MM.1S (cell line): Measurements from ENCODE around the gene AP3S1.
"Not testable (repeated sequence)": the region's sequence is repeated elsewhere in the genome, so short reads cannot be mapped to it uniquely, and the experiment has no call there.

Experiments used
- DNase-seq: peaks from one replicate; pipeline ENCODE4 v3.0.0-alpha.2; 2015
- H2AFZ ChIP-seq: fragments of 300-600 bp; sonication (generic); 2 replicates; pipeline ENCODE4 v1.6.0; 2016; ENCODE audit warnings: antibody characterized with exemption, low read length
- H3F3A ChIP-seq: fragments of 300-600 bp; sonication (generic); 2 replicates; pipeline ENCODE4 v1.6.1; 2016; ENCODE audit warnings: mild to moderate bottlenecking, antibody characterized with exemption, low read length, moderate library complexity, mixed read lengths; ENCODE audit not compliant: insufficient read depth
- H3K27ac ChIP-seq: fragments of 300-600 bp; sonication (generic); 2 replicates; pipeline ENCODE4 v1.5.1; 2016; ENCODE audit warnings: mild to moderate bottlenecking, low read length
- H3K27me3 ChIP-seq: fragments of 300-600 bp; sonication (generic); replicated peaks from 2 replicates; pipeline ENCODE4 v1.6.0; 2016; ENCODE audit warnings: low read length; ENCODE audit not compliant: insufficient read depth
- H3K36me3 ChIP-seq: fragments of 300-600 bp; sonication (generic); replicated peaks from 2 replicates; pipeline ENCODE4 v1.6.1; 2016; ENCODE audit warnings: mild to moderate bottlenecking, low read length, mixed read lengths; ENCODE audit not compliant: insufficient read depth
- H3K4me1 ChIP-seq: fragments of 300-600 bp; sonication (generic); 2 replicates; pipeline ENCODE4 v1.6.1; 2016; ENCODE audit warnings: low read length, mixed read lengths
- H3K4me2 ChIP-seq: fragments of 300-600 bp; sonication (generic); 2 replicates; pipeline ENCODE4 v1.6.0; 2016; ENCODE audit warnings: low read depth, low read length
- H3K4me3 ChIP-seq: fragments of 300-600 bp; sonication (generic); 2 replicates; pipeline ENCODE4 v1.5.1; 2016; ENCODE audit warnings: low read length, mixed read lengths
- H3K79me2 ChIP-seq: fragments of 300-600 bp; sonication (generic); 2 replicates; pipeline ENCODE4 v1.6.1; 2016; ENCODE audit warnings: mixed run types, low read length, mixed read lengths
- H3K9ac ChIP-seq: fragments of 300-600 bp; sonication (generic); 2 replicates; pipeline ENCODE4 v1.6.1; 2016; ENCODE audit warnings: low read length, mixed read lengths
- H3K9me2 ChIP-seq: fragments of 300-600 bp; sonication (generic); replicated peaks from 2 replicates; pipeline ENCODE4 v1.6.1; 2016; ENCODE audit warnings: mild to moderate bottlenecking, low read length, mixed read lengths; ENCODE audit not compliant: insufficient read depth
- H3K9me3 ChIP-seq: fragments of 300-600 bp; sonication (generic); replicated peaks from 2 replicates; pipeline ENCODE4 v1.6.1; 2016; ENCODE audit warnings: mild to moderate bottlenecking, low read length, mixed read lengths; ENCODE audit not compliant: insufficient read depth
- H4K20me1 ChIP-seq: fragments of 300-600 bp; sonication (generic); 2 replicates; pipeline ENCODE4 v1.6.1; 2016; ENCODE audit warnings: mild to moderate bottlenecking, low read length, moderate library complexity, mixed read lengths; ENCODE audit not compliant: insufficient read depth
- EZH2 ChIP-seq: fragments of 300-600 bp; sonication (generic); optimal IDR thresholded peaks from 2 replicates; pipeline ENCODE3; 2017; ENCODE audit warnings: low read depth, mild to moderate bottlenecking, antibody characterized with exemption, low read length, mixed read lengths
- EZH2phosphoT487 ChIP-seq: fragments of 300-600 bp; sonication (generic); IDR thresholded peaks from 2 replicates; pipeline ENCODE4 v1.6.1; 2018; ENCODE audit warnings: antibody characterized with exemption, low read length
- TF ChIP-seq, protein P1 (sequence below): fragments of 300-600 bp; sonication (generic); IDR thresholded peaks from 2 replicates; pipeline ENCODE4 v1.5.1; 2016; ENCODE audit warnings: antibody characterized with exemption, low read length, mixed read lengths

AP3S1 gene

DNA sequence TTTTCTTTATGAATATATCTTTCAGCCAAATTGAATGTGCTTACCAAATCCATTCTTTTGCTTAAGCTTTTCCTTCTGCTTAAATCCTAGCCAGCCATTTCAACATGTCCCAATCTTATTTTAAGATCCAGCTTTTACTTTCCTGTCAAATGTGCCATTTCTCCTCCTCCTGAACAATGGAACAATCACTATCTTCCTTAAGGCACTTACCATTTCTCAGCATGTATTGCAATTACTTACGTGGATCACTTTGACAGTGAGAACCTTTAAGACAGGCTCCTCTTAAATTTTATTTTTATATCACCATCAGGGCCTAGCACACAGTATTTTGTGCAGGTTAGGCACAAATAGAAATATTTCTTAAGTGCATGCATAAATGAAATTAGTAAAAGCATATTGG lies 20.9 kb upstream of the AP3S1 start:
- Histone ChIP-seq H3K9ac (no peak overlapping the region), H2AFZ (no peak overlapping the region), H3K27ac (no peak overlapping the region), H3K4me2 (no peak overlapping the region), H3K9me3 (no peaks in the 10 kb centered on the region), H3F3A (no peaks in the 10 kb centered on the region), H3K4me1 (no peaks in the 10 kb centered on the region), H3K79me2 (no peaks in the 10 kb centered on the region), H3K9me2 (no peaks in the 10 kb centered on the region), H3K4me3 (no peak overlapping the region), H3K27me3 (no peaks in the 10 kb centered on the region), H4K20me1 (no peaks in the 10 kb centered on the region), H3K36me3 (no peaks in the 10 kb centered on the region)
- no peak for DNase-seq
- TF ChIP-seq EZH2 (no peak), EZH2phosphoT487 (no peak)
- TF ChIP-seq, protein P1, sequence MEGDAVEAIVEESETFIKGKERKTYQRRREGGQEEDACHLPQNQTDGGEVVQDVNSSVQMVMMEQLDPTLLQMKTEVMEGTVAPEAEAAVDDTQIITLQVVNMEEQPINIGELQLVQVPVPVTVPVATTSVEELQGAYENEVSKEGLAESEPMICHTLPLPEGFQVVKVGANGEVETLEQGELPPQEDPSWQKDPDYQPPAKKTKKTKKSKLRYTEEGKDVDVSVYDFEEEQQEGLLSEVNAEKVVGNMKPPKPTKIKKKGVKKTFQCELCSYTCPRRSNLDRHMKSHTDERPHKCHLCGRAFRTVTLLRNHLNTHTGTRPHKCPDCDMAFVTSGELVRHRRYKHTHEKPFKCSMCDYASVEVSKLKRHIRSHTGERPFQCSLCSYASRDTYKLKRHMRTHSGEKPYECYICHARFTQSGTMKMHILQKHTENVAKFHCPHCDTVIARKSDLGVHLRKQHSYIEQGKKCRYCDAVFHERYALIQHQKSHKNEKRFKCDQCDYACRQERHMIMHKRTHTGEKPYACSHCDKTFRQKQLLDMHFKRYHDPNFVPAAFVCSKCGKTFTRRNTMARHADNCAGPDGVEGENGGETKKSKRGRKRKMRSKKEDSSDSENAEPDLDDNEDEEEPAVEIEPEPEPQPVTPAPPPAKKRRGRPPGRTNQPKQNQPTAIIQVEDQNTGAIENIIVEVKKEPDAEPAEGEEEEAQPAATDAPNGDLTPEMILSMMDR = no peak

DNA sequence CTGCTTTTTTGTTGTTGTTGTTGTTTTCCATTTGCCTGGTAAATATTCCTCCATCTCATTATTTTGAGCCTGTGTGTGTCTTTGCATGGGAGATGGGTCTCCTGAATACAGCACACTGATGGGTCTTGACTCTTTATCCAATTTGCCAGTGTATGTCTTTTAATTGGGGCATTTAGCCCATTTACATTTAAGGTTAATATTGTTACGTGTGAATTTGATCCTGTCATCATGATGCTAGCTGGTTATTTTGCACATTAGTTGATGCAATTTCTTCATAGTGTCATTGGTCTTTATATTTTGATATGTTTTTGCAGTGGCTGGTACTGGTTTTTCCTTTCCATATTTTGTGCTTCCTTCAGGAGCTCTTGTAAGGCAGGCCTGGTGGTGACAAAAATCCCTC lies 16.8 kb upstream of the AP3S1 start:
- not testable (repeated sequence) for H3K9ac ChIP-seq, H2AFZ ChIP-seq, H3K4me2 ChIP-seq, H3K4me1 ChIP-seq, H3F3A ChIP-seq, H3K27ac ChIP-seq, H3K9me3 ChIP-seq, H3K9me2 ChIP-seq, H4K20me1 ChIP-seq, DNase-seq, H3K27me3 ChIP-seq, H3K79me2 ChIP-seq, H3K4me3 ChIP-seq, H3K36me3 ChIP-seq

DNA sequence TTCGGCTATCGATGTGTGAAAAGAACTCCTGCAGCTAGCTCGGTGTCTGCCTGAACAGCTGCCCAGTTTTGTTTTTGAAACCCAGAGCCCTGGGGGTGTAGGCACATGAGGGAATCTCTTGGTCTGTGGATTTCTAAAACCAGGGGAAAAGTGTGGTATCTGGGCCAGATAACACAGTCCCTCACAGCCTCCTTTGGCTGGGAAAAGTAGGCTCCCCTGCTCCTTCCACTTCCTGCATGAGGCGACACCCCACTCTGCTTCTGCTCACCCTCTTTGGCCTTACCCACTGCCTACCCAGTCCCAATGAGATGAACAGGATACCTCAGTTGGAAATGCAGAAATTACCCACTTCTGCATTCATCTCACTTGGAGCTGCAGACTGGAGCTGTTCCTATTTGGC lies 15.8 kb upstream of the AP3S1 start:
- H3K4me3 ChIP-seq = no peak overlapping the region
- H3K9ac ChIP-seq = no peak overlapping the region
- no peak overlapping the region for H3K27ac ChIP-seq
- 0 out of 2 replicates have a peak, but pooled peaks cover 2% of the 10 kb centered on the region for H3F3A ChIP-seq
- no peaks in the 10 kb centered on the region for H3K4me1 ChIP-seq
- TF ChIP-seq EZH2phosphoT487 (no peak), EZH2 (no peak)
- TF ChIP-seq, protein P1 = no peak
- no peaks in the 10 kb centered on the region for H4K20me1 ChIP-seq
- H3K9me2 ChIP-seq = no peaks in the 10 kb centered on the region
- H3K4me2 ChIP-seq = no peak overlapping the region
- DNase-seq = no peak
- no peaks in the 10 kb centered on the region for H3K27me3 ChIP-seq
- no peaks in the 10 kb centered on the region for H3K9me3 ChIP-seq
- H3K79me2 ChIP-seq = no peaks in the 10 kb centered on the region
- no peak overlapping the region for H2AFZ ChIP-seq
- H3K36me3 ChIP-seq = peaks cover 16% of the 10 kb centered on the region; the same call in 1 of the 2 replicates

DNA sequence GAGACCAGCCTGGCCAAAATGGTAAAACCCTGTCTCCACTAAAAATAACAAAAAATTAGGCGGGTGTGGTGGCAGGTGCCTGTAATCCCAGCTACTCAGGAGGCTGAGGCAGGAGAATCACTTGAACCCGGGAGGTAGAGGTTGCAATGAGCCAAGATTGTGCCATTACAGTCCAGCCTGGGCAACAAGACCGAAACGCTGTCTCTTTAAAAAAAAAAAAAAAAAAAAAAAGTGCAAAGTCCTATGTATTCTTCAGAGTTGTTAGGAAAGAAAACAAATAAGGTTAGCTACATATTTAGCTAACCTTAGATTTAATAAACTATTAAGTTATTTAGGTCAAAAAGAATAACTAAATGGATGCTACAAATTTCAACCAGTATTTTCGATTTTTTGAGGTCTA lies 11.8 kb upstream of the AP3S1 start:
- no peaks in the 10 kb centered on the region for H3K27me3 ChIP-seq
- H3K4me2 ChIP-seq = no peak overlapping the region
- DNase-seq = no peak
- no peaks in the 10 kb centered on the region for H4K20me1 ChIP-seq
- H3K4me1 ChIP-seq = no peaks in the 10 kb centered on the region
- H2AFZ ChIP-seq = no peak overlapping the region
- peaks cover 17% of the 10 kb centered on the region; the same call in 1 of the 2 replicates for H3K36me3 ChIP-seq
- H3K4me3 ChIP-seq = no peak overlapping the region
- H3K9ac ChIP-seq = no peak overlapping the region
- 0 out of 2 replicates have a peak, but pooled peaks cover 2% of the 10 kb centered on the region for H3F3A ChIP-seq
- TF ChIP-seq, protein P1 = no peak
- no peak for TF ChIP-seq EZH2phosphoT487
- no peak for TF ChIP-seq EZH2
- H3K27ac ChIP-seq = no peak overlapping the region
- no peaks in the 10 kb centered on the region for H3K9me2 ChIP-seq
- no peaks in the 10 kb centered on the region for H3K9me3 ChIP-seq
- H3K79me2 ChIP-seq = no peaks in the 10 kb centered on the region
